Measurements from ENCODE around the gene B3GNT3.

B3GNT3 gene

GRCh38 chr19:17794731-17795494 lies at the start of gene B3GNT3:
Gene B3GNT3 (plus strand): TSS chr19:17795138. CDS start chr19:17807808, 12,670 bp downstream.
- DNase-seq = no peak

GRCh38 chr19:17747205-17748098 lies 47.5 kb upstream of the B3GNT3 start:
- peak; percentile 92 for DNase-seq

GRCh38 chr19:17748884-17749638 lies 45.9 kb upstream of the B3GNT3 start:
- no peak for DNase-seq

GRCh38 chr19:17749912-17750317 lies 45.0 kb upstream of the B3GNT3 start:
- DNase-seq = no peak

- DNase-seq = peak; percentile 90
These were observed 43.6 kb upstream of the B3GNT3 start, which contains the start of gene FCHO1 for GRCh38 chr19:17751103-17751911. Gene FCHO1 (plus strand): TSS chr19:17751477. CDS start chr19:17755165, 3,688 bp downstream.

- no peak for DNase-seq
These were observed 43.0 kb upstream of the B3GNT3 start for GRCh38 chr19:17751912-17752273.

- no peak for DNase-seq
These were observed 41.9 kb upstream of the B3GNT3 start for GRCh38 chr19:17752865-17753639.

GRCh38 chr19:17753976-17754375 lies 41.0 kb upstream of the B3GNT3 start:
- no peak for DNase-seq

- DNase-seq = no peak
These were observed 40.1 kb upstream of the B3GNT3 start for GRCh38 chr19:17754634-17755442.

GRCh38 chr19:17755443-17755890 lies 39.5 kb upstream of the B3GNT3 start:
- DNase-seq = no peak

- peak; percentile 22 for DNase-seq
These were observed 38.8 kb upstream of the B3GNT3 start for GRCh38 chr19:17755977-17756670.

- DNase-seq = no peak
These were observed 37.8 kb upstream of the B3GNT3 start for GRCh38 chr19:17757125-17757524.

GRCh38 chr19:17758515-17758914 lies 36.4 kb upstream of the B3GNT3 start:
- DNase-seq = no peak

- DNase-seq = no peak
These were observed 33.8 kb upstream of the B3GNT3 start for GRCh38 chr19:17761148-17761547.

GRCh38 chr19:17762505-17763229 lies 32.3 kb upstream of the B3GNT3 start:
- no peak for DNase-seq

GRCh38 chr19:17764348-17764747 lies 30.6 kb upstream of the B3GNT3 start:
- DNase-seq = no peak

GRCh38 chr19:17765069-17765618 lies 29.8 kb upstream of the B3GNT3 start:
- no peak for DNase-seq

GRCh38 chr19:17766543-17767131 lies 28.3 kb upstream of the B3GNT3 start:
- peak; percentile 42 for DNase-seq
